ENCODE measurements around the gene ASCC1. TPM values are rescaled to one million over a fixed set of nuclear protein-coding genes. Genes with fewer than 3 reads are reported as not detected.

ASCC1 gene
- total RNA-seq, 3 donors from 2014 or later = 18.0 to 23.6 (median 21.4) TPM

GRCh38 chr10:72194949-72195348 is 21.1 kb downstream of the ASCC1 start:
- no peak for ATAC-seq
- no peak for TF ChIP-seq CTCF (IDR thresholded peaks at IDR 0.05)
- peaks cover 3% of the 10 kb centered on the region for H3K36me3 ChIP-seq (ENCODE audit: low read depth)

GRCh38 chr10:72186982-72187330 is 29.1 kb downstream of the ASCC1 start:
- Histone ChIP-seq H3K4me3 (no peak overlapping the region), H3K36me3 (ENCODE audit: low read depth) (no peaks in the 10 kb centered on the region), H3K9me3 (peaks cover 10% of the 10 kb centered on the region), H3K4me1 (ENCODE audit: low read depth) (no peaks in the 10 kb centered on the region)
- TF ChIP-seq CTCF (IDR thresholded peaks at IDR 0.05) = no peak
- intact Hi-C loops (cut with DNase I, micrococcal nuclease) = no loop called here
- DNase-seq (no peak), ATAC-seq (no peak)

More at GRCh38 chr10:72194949-72195348, 21.1 kb downstream of the ASCC1 start:
- Histone ChIP-seq H3K4me1 (ENCODE audit: low read depth) (no peaks in the 10 kb centered on the region), H3K9me3 (no peaks in the 10 kb centered on the region), H3K4me3 (no peak overlapping the region)
- intact Hi-C loops (cut with DNase I, micrococcal nuclease) = no loop called here
- no peak for DNase-seq

GRCh38 chr10:72186258-72186981 is 29.7 kb downstream of the ASCC1 start:
- H3K36me3 ChIP-seq (ENCODE audit: low read depth) = no peaks in the 10 kb centered on the region
- intact Hi-C loops (cut with DNase I, micrococcal nuclease) = no loop called here
- no peak for TF ChIP-seq CTCF (IDR thresholded peaks at IDR 0.05)
- ATAC-seq (peak; percentile 45), DNase-seq (peak in 1 of 3 donors; percentile 16)
- no peaks in the 10 kb centered on the region for H3K4me1 ChIP-seq (ENCODE audit: low read depth)
- H3K9me3 ChIP-seq = peaks cover 10% of the 10 kb centered on the region
- H3K4me3 ChIP-seq = no peak overlapping the region

GRCh38 chr10:72184156-72184555 is 31.9 kb downstream of the ASCC1 start:
- Histone ChIP-seq H3K4me1 (ENCODE audit: low read depth) (no peaks in the 10 kb centered on the region), H3K4me3 (no peak overlapping the region), H3K9me3 (peaks cover 10% of the 10 kb centered on the region), H3K36me3 (ENCODE audit: low read depth) (no peaks in the 10 kb centered on the region)
- no peak for DNase-seq
- ATAC-seq = no peak
- intact Hi-C loops (cut with DNase I, micrococcal nuclease) = no loop called here
- no peak for TF ChIP-seq CTCF (IDR thresholded peaks at IDR 0.05)

- H3K4me3 ChIP-seq = no peak overlapping the region
- DNase-seq (no peak), ATAC-seq (no peak)
- H3K36me3 ChIP-seq (ENCODE audit: low read depth) = no peaks in the 10 kb centered on the region
- intact Hi-C loops (cut with DNase I, micrococcal nuclease) = no loop called here
- TF ChIP-seq CTCF (IDR thresholded peaks at IDR 0.05) = no peak
- H3K9me3 ChIP-seq = no peaks in the 10 kb centered on the region
- H3K4me1 ChIP-seq (ENCODE audit: low read depth) = no peaks in the 10 kb centered on the region
Observed at GRCh38 chr10:72177454-72177853, 38.6 kb downstream of the ASCC1 start.
